ENCODE measurements around the gene KCNQ1. TPM values are rescaled to one million over a fixed set of nuclear protein-coding genes. Genes with fewer than 3 reads are reported as not detected.

The KCNQ1 gene
- total RNA-seq, 1 donor from 2014 or later = 0.31 TPM

GRCh38 chr11:2808850-2809846 lies 364.3 kb downstream of the KCNQ1 start:
- DNase-seq = no peak

GRCh38 chr11:2809854-2810253 lies 365.0 kb downstream of the KCNQ1 start:
- DNase-seq = no peak

GRCh38 chr11:2810411-2811205 lies 365.8 kb downstream of the KCNQ1 start:
- no peak for DNase-seq

- DNase-seq = no peak
These were observed 366.6 kb downstream of the KCNQ1 start for GRCh38 chr11:2811206-2812091.

GRCh38 chr11:2812371-2812991 lies 367.7 kb downstream of the KCNQ1 start:
- DNase-seq = no peak

- no peak for DNase-seq
These were observed 368.5 kb downstream of the KCNQ1 start for GRCh38 chr11:2813141-2813908.

- no peak for DNase-seq
These were observed 369.2 kb downstream of the KCNQ1 start for GRCh38 chr11:2813968-2814367.

- DNase-seq = no peak
These were observed 369.9 kb downstream of the KCNQ1 start for GRCh38 chr11:2814751-2815150.

- no peak for DNase-seq
These were observed 371.1 kb downstream of the KCNQ1 start for GRCh38 chr11:2815762-2816496.

GRCh38 chr11:2816523-2816922 lies 371.7 kb downstream of the KCNQ1 start:
- no peak for DNase-seq

- no peak for DNase-seq
These were observed 372.2 kb downstream of the KCNQ1 start for GRCh38 chr11:2816941-2817421.

- DNase-seq = no peak
These were observed 372.6 kb downstream of the KCNQ1 start for GRCh38 chr11:2817431-2817830.

- DNase-seq = no peak
These were observed 373.2 kb downstream of the KCNQ1 start for GRCh38 chr11:2818021-2818420.

- DNase-seq = no peak
These were observed 373.7 kb downstream of the KCNQ1 start for GRCh38 chr11:2818503-2818902.

- DNase-seq = no peak
These were observed 374.5 kb downstream of the KCNQ1 start for GRCh38 chr11:2819316-2819715.

GRCh38 chr11:2820976-2821375 lies 376.2 kb downstream of the KCNQ1 start:
- DNase-seq = no peak

- DNase-seq = no peak
These were observed 377.1 kb downstream of the KCNQ1 start for GRCh38 chr11:2821891-2822290.

GRCh38 chr11:2824851-2825250 lies 380.0 kb downstream of the KCNQ1 start:
- no peak for DNase-seq

GRCh38 chr11:2825261-2825888 lies 380.6 kb downstream of the KCNQ1 start:
- no peak for DNase-seq
